ENCODE data around the gene LASP1. TPM values are rescaled to one million over a fixed set of nuclear protein-coding genes. Genes with fewer than 3 reads are reported as not detected.

The LASP1 gene
- total RNA-seq, 4 donors from 2014 or later: 51.8 to 76.2 (median 63.9) TPM

- intact Hi-C loops (cut with DNase I; ENCODE audit: low total_unique reads): no loop called here
- DNase-seq (ENCODE audit: low spot score in 2 of 2): no peak
Measured at GRCh38 chr17:38873640-38874380, 4.0 kb downstream of the LASP1 start.

GRCh38 chr17:38874505-38875400, 4.9 kb downstream of the LASP1 start:
- WGBS, 2 donors: 24 to 49% methylated on average over 10 of the region's 10 CpGs
- no peak overlapping the region for H3K4me3 ChIP-seq (ENCODE audit: low read depth, poor library complexity, severe bottlenecking)
- DNase-seq (ENCODE audit: low spot score in 2 of 2): no peak
- TF ChIP-seq CTCF (IDR thresholded peaks at IDR 0.05) (no peak), POLR2A (IDR thresholded peaks at IDR 0.05) (no peak)
- intact Hi-C loops (cut with DNase I; ENCODE audit: low total_unique reads): no loop called here

More at GRCh38 chr17:38873640-38874380, 4.0 kb downstream of the LASP1 start:
- H3K4me3 ChIP-seq (ENCODE audit: low read depth, poor library complexity, severe bottlenecking): no peak overlapping the region
- 41% methylated on average over 9 of the region's 9 CpGs for WGBS, 2 donors
- no peak for TF ChIP-seq CTCF (IDR thresholded peaks at IDR 0.05)
- TF ChIP-seq POLR2A (IDR thresholded peaks at IDR 0.05): no peak

GRCh38 chr17:38875477-38876075, 5.7 kb downstream of the LASP1 start:
- intact Hi-C loops (cut with DNase I; ENCODE audit: low total_unique reads): no loop called here
- 57 to 66% methylated on average over 5 of the region's 5 CpGs for WGBS, 2 donors
- TF ChIP-seq POLR2A (IDR thresholded peaks at IDR 0.05) (no peak), CTCF (IDR thresholded peaks at IDR 0.05) (no peak)
- no peak for DNase-seq (ENCODE audit: low spot score in 2 of 2)
- H3K4me3 ChIP-seq (ENCODE audit: low read depth, poor library complexity, severe bottlenecking): no peak overlapping the region

- TF ChIP-seq POLR2A (IDR thresholded peaks at IDR 0.05) (no peak), CTCF (IDR thresholded peaks at IDR 0.05) (no peak)
- H3K4me3 ChIP-seq (ENCODE audit: low read depth, poor library complexity, severe bottlenecking): no peak overlapping the region
- WGBS, 2 donors: 39 to 58% methylated on average over 6 of the region's 7 CpGs
- DNase-seq (ENCODE audit: low spot score in 2 of 2): no peak
- intact Hi-C loops (cut with DNase I; ENCODE audit: low total_unique reads): no loop called here
Measured at GRCh38 chr17:38877130-38877851, 7.4 kb downstream of the LASP1 start.

GRCh38 chr17:38879878-38880665, 10.2 kb downstream of the LASP1 start:
- intact Hi-C loops (cut with DNase I; ENCODE audit: low total_unique reads): no loop called here
- no peak for DNase-seq (ENCODE audit: low spot score in 2 of 2)
- 10 to 14% methylated on average over 6 of the region's 6 CpGs for WGBS, 2 donors

More at GRCh38 chr17:38879878-38880665, 10.2 kb downstream of the LASP1 start:
- H3K4me3 ChIP-seq (ENCODE audit: low read depth, poor library complexity, severe bottlenecking): no peak overlapping the region
- no peak for TF ChIP-seq POLR2A (IDR thresholded peaks at IDR 0.05)
- TF ChIP-seq CTCF (IDR thresholded peaks at IDR 0.05): no peak
